Esophagus muscularis mucosa (tissue), 3 donors: ENCODE results near the gene RPL18.

Experiments used
- CTCF ChIP-seq, 3 experiments: fragments of 200-600 bp in 2 of 3; fragments of 450-650 bp in 1 of 3; sonication (generic) in 2 of 3; IDR thresholded peaks; one replicate each; pipeline ENCODE4 v1.5.1; 2017 to 2019; ENCODE audit warnings: antibody characterized with exemption in 3 of 3, mild to moderate bottlenecking in 2 of 3, moderate library complexity in 1 of 3
- EP300 ChIP-seq: sonication (generic); formaldehyde crosslinking; IDR thresholded peaks from one replicate; pipeline ENCODE4 v1.6.1; 2017; ENCODE audit warnings: antibody characterized with exemption

DNA sequence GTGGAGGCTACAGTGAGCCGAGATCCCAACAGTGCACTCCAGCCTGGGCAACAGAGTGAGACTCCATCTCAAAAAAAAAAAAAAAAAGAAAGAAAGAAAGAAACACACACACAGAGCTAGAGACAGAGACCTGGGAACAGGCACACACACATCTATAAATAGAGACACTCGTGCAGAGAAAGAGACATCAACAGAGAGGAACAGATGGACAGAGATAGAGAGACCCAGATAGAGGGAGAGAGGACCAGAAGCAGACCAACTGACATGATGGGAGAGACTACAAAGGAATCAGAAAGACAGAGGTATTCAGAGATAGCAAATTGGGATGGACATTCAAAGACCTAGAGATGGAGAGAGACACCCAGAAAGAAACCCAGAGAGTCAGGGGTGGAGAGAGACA, 29.2 kb upstream of the RPL18 start:
- TF ChIP-seq CTCF (IDR thresholded peaks at IDR 0.05) (no peak), EP300 (no peak)
